Left lung (tissue), 14 donors: Measurements from ENCODE around the gene MAJIN. TPM values are rescaled to one million over a fixed set of nuclear protein-coding genes. Genes with fewer than 3 reads are reported as not detected.

Experiments
- ATAC-seq: fragments of 200-7000 bp; cut with Tn5 transposase; one replicate; pipeline ENCODE4 v1.9.1; 2020; ENCODE audit warnings: moderate library complexity
- DNase-seq, 4 donors: peaks; one replicate each; pipeline ENCODE4 v3.0.0-alpha.2; 2013 to 2020
- H3K27ac ChIP-seq, 2 donors: fragments of 200-600 bp; sonication (generic) in 1 of 2; one replicate each; pipeline versions ENCODE4 v1.5.0 to v1.8.0; 2020 to 2021
- H3K27me3 ChIP-seq, 2 donors: fragments of 200-600 bp; sonication (generic) in 1 of 2; one replicate each; pipeline versions ENCODE4 v1.5.0 to v1.8.0; 2020 to 2021
- H3K36me3 ChIP-seq, 2 donors: fragments of 200-600 bp; sonication (generic) in 1 of 2; one replicate each; pipeline versions ENCODE4 v1.5.0 to v1.8.0; 2020 to 2021
- H3K4me1 ChIP-seq, 2 donors: fragments of 200-600 bp; one replicate each; pipeline ENCODE4 v1.8.0; 2021
- H3K4me3 ChIP-seq, 2 donors: fragments of 200-600 bp; sonication (generic) in 1 of 2; one replicate each; pipeline versions ENCODE4 v1.5.0 to v1.8.0; 2020 to 2021; ENCODE audit warnings: mild to moderate bottlenecking in 1 of 2
- H3K9me3 ChIP-seq, 2 donors: fragments of 200-600 bp; sonication (generic) in 1 of 2; one replicate each; pipeline versions ENCODE4 v1.5.0 to v1.8.0; 2020 to 2021
- intact Hi-C, 2 donors: fragments of 100-400 bp; cut with DNase I; formaldehyde crosslinking; loops; one replicate each; pipeline versions ENCODE4 v1.11.2 to v1.14.2; 2022
- long read RNA-seq, 12 donors: library from polyadenylated mRNA in 2 of 12; unstranded in 2 of 12; transcript quantifications; one replicate each; pipeline ENCODE4 v2.0.0 and lab custom pipeline, GENCODE V29; 2019 to 2026
- polyA plus RNA-seq, 6 donors: library from polyadenylated mRNA; unstranded; fragments of 120-200 nt; gene quantifications; one replicate each; pipeline ENCODE4 v1.2.1, GENCODE V29; 2013; ENCODE audit not compliant: insufficient read length in 6 of 6
- total RNA-seq, 2 donors: library from RNA; stranded (reverse); fragmentation: NEBNext Ultra II Directional; extraction: Animal tissue kit (Norgen Biotek cat#: 25700); gene quantifications; one replicate each; pipeline ENCODE4 v1.2.1, GENCODE V29; 2021
- TF ChIP-seq, protein P1 (sequence below), 2 donors: fragments of 200-600 bp; sonication (generic) in 1 of 2; IDR thresholded peaks; one replicate each; pipeline versions ENCODE4 v1.5.0 to v1.8.0; 2021; ENCODE audit warnings: antibody characterized with exemption in 2 of 2
- donor health status: DM: no; HTN: yes; CAD: no.
- donor health status: DM: no; HTN: no; CAD: no.

MAJIN gene, protein sequence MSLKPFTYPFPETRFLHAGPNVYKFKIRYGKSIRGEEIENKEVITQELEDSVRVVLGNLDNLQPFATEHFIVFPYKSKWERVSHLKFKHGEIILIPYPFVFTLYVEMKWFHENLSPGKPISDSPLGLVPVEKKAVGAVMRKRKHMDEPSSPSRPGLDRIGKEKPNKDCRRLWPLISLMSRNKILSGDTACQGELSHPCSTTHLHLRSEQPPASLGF
- total RNA-seq (not detected), polyA plus RNA-seq (under 1 TPM in 2 of 6 donors, not detected in 4; 0.11 to 0.14 TPM)
- long read RNA-seq, donor 1, result 0 reads
- long read RNA-seq, donor 2, partial matches to known transcripts, result 117 of 117 reads
- long read RNA-seq, donor 2, other reads (novel, unspliced or antisense), result 0 of 117 reads
- long read RNA-seq, donor 3, result 0 reads
- long read RNA-seq, donor 4, result 0 reads
- long read RNA-seq, donor 5, result 0 reads
- long read RNA-seq, donor 6, result 0 reads
- long read RNA-seq, donor 7, result 0 reads
- long read RNA-seq, donor 8, result 0 reads
- long read RNA-seq, donor 9, result 0 reads
- long read RNA-seq, donor 10, result 0 reads
- long read RNA-seq, donor 11, result 0 reads
- long read RNA-seq, donor 12, result 0 reads

DNA sequence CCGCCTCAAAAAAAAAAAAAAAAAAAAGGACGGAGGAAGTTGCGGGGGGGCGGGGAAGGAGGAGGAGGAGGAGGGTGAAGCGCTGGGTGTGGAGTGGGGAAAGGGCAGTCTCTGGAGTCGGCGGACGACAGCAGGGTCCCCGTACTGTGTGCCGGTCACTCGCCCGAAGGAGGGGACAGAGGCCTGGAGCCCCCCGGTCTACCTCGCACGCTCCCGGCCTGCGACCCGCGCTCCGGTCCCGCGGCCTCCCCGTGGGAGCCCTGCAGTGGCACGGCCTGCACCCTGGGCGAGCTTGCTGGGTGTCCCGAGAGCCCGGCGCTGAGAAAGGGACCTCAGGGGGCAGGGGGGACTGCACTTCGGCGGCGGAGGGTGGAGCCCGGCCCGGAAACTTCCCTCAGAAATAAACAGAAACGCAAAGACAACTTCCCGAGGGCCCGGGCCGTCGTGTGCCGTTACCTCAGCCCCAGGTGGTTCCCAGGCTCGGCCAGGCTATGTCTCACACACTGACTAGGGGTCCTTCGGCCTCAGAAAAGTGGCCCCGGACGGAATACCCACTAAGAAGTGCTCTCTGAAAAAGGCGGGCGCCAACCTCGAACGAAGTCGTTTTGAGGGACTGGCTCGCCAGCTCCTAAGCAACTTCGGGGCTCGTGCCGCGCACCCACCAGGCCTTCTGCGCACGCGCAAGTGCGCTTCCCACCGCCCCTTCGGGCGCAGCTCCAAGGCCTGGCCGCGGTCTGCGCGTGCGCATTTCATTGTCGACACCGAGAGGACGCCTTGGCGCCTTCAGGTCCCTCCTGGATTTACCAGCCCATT lies at the start of gene MAJIN:
TSS of gene MAJIN (minus strand) at position 688 of the 813 bp plus-strand sequence. CDS start 12,703 bp downstream, outside the sequence.
- peak within 1 kb of the TSS in 1 of 2 donors; percentile 64 for H3K27ac ChIP-seq
- intact Hi-C loops, result no loop called here

DNA sequence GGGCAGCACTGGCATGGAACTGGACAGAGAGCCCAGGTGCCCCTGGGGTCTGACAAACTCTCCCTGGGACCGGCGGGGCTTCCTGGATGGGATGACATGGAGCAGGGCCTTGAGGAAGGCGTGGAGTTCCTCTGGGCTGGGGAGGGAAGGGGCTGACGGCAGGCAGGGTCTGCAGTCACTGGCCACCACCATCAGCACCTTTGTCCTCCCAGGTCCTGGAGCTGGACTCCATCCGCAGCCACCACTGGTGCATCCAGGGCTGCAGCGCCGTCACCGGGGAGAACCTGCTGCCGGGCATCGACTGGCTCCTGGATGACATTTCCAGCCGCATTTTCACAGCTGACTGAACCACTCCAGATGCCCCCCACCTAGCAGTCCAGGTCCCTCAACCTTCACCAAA lies 49.6 kb upstream of the MAJIN start:
- intact Hi-C loops, result loop anchor here in 1 of 2 donors (10.0 kb wide), 1 partner anchor 177 kb away; the partner anchor contains the start of gene CDC42BPG
- Histone ChIP-seq H3K4me3 (no peak overlapping the region), H3K27ac (no peak overlapping the region), H3K9me3 (no peaks in the 10 kb centered on the region), H3K4me1 (peaks cover 0 to 17% of the 10 kb centered on the region in 2 donors), H3K27me3 (no peaks in the 10 kb centered on the region), H3K36me3 (peaks cover 0 to 41% of the 10 kb centered on the region in 2 donors)
- TF ChIP-seq, protein P1, sequence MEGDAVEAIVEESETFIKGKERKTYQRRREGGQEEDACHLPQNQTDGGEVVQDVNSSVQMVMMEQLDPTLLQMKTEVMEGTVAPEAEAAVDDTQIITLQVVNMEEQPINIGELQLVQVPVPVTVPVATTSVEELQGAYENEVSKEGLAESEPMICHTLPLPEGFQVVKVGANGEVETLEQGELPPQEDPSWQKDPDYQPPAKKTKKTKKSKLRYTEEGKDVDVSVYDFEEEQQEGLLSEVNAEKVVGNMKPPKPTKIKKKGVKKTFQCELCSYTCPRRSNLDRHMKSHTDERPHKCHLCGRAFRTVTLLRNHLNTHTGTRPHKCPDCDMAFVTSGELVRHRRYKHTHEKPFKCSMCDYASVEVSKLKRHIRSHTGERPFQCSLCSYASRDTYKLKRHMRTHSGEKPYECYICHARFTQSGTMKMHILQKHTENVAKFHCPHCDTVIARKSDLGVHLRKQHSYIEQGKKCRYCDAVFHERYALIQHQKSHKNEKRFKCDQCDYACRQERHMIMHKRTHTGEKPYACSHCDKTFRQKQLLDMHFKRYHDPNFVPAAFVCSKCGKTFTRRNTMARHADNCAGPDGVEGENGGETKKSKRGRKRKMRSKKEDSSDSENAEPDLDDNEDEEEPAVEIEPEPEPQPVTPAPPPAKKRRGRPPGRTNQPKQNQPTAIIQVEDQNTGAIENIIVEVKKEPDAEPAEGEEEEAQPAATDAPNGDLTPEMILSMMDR (IDR thresholded peaks at IDR 0.05), result no peak
- ATAC-seq (no peak), DNase-seq (no peak)

More for the DNA sequence above, at the start of gene MAJIN:
- DNase-seq (peak; percentile 68 to 94 (median 86)), ATAC-seq (peak; percentile 77)
- Histone ChIP-seq H3K4me1 (peaks cover 0 to 9% of the 10 kb centered on the region in 2 donors), H3K9me3 (no peaks in the 10 kb centered on the region), H3K27me3 (peaks cover 0 to 30% of the 10 kb centered on the region in 2 donors), H3K36me3 (no peaks in the 10 kb centered on the region), H3K4me3 (peak within 1 kb of the TSS; percentile 30 to 32)
- TF ChIP-seq, protein P1 (IDR thresholded peaks at IDR 0.05), result no peak

GRCh38 chr11:65021003-65021402 lies 49.1 kb upstream of the MAJIN start:
- ATAC-seq (no peak), DNase-seq (no peak)
- no peak overlapping the region for H3K27ac ChIP-seq
- peaks cover 0 to 18% of the 10 kb centered on the region in 2 donors for H3K4me1 ChIP-seq
- H3K9me3 ChIP-seq, result no peaks in the 10 kb centered on the region
- TF ChIP-seq, protein P1 (IDR thresholded peaks at IDR 0.05), result no peak
- H3K4me3 ChIP-seq, result no peak overlapping the region
- intact Hi-C loops, result loop anchor here in 1 of 2 donors (10.0 kb wide), 1 partner anchor 176 kb away; the partner anchor contains the start of gene CDC42BPG
- H3K27me3 ChIP-seq, result no peaks in the 10 kb centered on the region
- H3K36me3 ChIP-seq, result peaks cover 0 to 41% of the 10 kb centered on the region in 2 donors

DNA sequence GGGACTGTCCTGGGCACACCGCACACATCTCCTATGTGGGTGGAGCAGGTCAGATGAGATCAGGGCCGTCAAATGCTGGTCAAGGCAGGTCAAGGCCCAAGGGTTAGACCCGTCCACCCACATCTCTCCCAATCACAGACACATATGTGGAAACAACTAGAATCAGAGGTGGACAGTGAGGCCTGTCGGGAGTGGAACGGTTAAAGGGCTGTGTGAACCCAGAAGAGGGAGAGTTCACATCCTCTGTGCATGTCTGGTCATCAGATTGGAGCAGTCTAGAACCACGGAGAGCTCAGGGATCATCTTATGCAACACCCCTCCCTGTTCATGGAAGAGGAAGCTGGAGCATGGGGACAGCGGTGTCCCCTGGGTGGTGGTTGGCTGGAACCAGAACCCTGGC lies 47.9 kb upstream of the MAJIN start:
- H3K4me3 ChIP-seq, result no peak overlapping the region
- H3K36me3 ChIP-seq, result peaks cover 0 to 41% of the 10 kb centered on the region in 2 donors
- no peaks in the 10 kb centered on the region for H3K27me3 ChIP-seq
- H3K9me3 ChIP-seq, result no peaks in the 10 kb centered on the region
- no peak for ATAC-seq
- TF ChIP-seq, protein P1 (IDR thresholded peaks at IDR 0.05), result no peak
- no peak for DNase-seq
- H3K4me1 ChIP-seq, result peaks cover 6 to 29% of the 10 kb centered on the region in 2 donors
- intact Hi-C loops, result loop anchor here in 1 of 2 donors (10.0 kb wide), 1 partner anchor 175 kb away; the partner anchor contains the start of gene CDC42BPG
- no peak overlapping the region for H3K27ac ChIP-seq
